Endothelial cell of umbilical vein (primary cell): ENCODE results near the gene TULP4. TPM values are rescaled to one million over a fixed set of nuclear protein-coding genes. Genes with fewer than 3 reads are reported as not detected.

Experiments
- BruUV-seq: library from RNA; stranded (reverse); fragments of 400-500 nt; replicated peaks from 2 replicates; lab custom pipeline; 2021; lab: Mats Ljungman, UMichigan
- CTCF ChIA-PET: fragments of 300-600, 350-600 bp; sonication (Branson Sonifier 250); formaldehyde crosslinking; loops from one replicate; lab custom pipeline; 2021; ENCODE audit warnings: antibody characterized with exemption, inconsistent platforms; lab: Charles Lee
- POLR2A ChIA-PET: fragments of 300-600, 350-600 bp; sonication (Branson Sonifier 250); formaldehyde crosslinking; loops from one replicate; lab custom pipeline; 2021; ENCODE audit warnings: antibody characterized with exemption, inconsistent platforms; lab: Charles Lee
- DNase-seq: peaks from one replicate; pipeline ENCODE4 v3.0.0-alpha.2; 2011; ENCODE audit warnings: low read depth, low spot score
- FAIRE-seq: peaks from 2 replicates; lab custom pipeline; 2011; peaks lifted over from hg19 to GRCh38; lab: Jason Lieb, UNC
- H2AFZ ChIP-seq: 2 replicates; pipeline ENCODE4 v1.6.0; 2012; ENCODE audit warnings: low read depth, low read length, control low read depth, inconsistent platforms
- H3K27ac ChIP-seq: 2 replicates; pipeline ENCODE4 v1.5.1; 2011; ENCODE audit warnings: low read depth, mild to moderate bottlenecking, control low read depth, low read length, moderate library complexity; ENCODE audit not compliant: insufficient read depth
- H3K27me3 ChIP-seq, 2 experiments: 2 replicates each; pipeline versions ENCODE4 v1.6.0 to v1.6.1; 2011; ENCODE audit warnings: low read length in 2 of 2, mixed read lengths in 1 of 2; ENCODE audit not compliant: control insufficient read depth in 2 of 2, insufficient read depth in 2 of 2
- H3K36me3 ChIP-seq, 2 experiments: 2 replicates in 1 of 2; 3 replicates in 1 of 2; pipeline ENCODE4 v1.5.1; 2011; ENCODE audit warnings: low read length in 2 of 2, mild to moderate bottlenecking in 1 of 2, moderate library complexity in 1 of 2; ENCODE audit not compliant: control insufficient read depth in 2 of 2, insufficient read depth in 2 of 2; ENCODE audit errors: extremely low read depth in 1 of 2
- H3K4me1 ChIP-seq: 3 replicates; pipeline ENCODE4 v1.5.1; 2011; ENCODE audit warnings: mild to moderate bottlenecking, low read length; ENCODE audit not compliant: control insufficient read depth, insufficient read depth; ENCODE audit errors: extremely low read depth
- H3K4me2 ChIP-seq: 2 replicates; pipeline ENCODE4 v1.6.1; 2011; ENCODE audit warnings: low read length, control low read depth, mixed read lengths; ENCODE audit not compliant: insufficient read depth
- H3K4me3 ChIP-seq, 3 experiments: fragments of 200-600 bp in 1 of 3; sonication (generic), shearing (Covaris generic) in 1 of 3; replicated peaks in 1 of 3; 2 replicates each; pipeline ENCODE4 v1.5.1; 2011 to 2016; ENCODE audit warnings: control low read depth in 3 of 3, low read length in 3 of 3, mild to moderate bottlenecking in 2 of 3, inconsistent platforms in 1 of 3, low read depth in 1 of 3, moderate library complexity in 1 of 3; ENCODE audit not compliant: insufficient read depth in 1 of 3
- H3K79me2 ChIP-seq: 2 replicates; pipeline ENCODE4 v1.6.0; 2012; ENCODE audit warnings: low read length, inconsistent platforms; ENCODE audit not compliant: control insufficient read depth, insufficient read depth
- H3K9ac ChIP-seq: replicated peaks from 2 replicates; pipeline ENCODE3; 2011; ENCODE audit warnings: low read length, control low read depth; ENCODE audit not compliant: insufficient read depth; ENCODE audit errors: extremely low read depth
- H3K9me1 ChIP-seq: replicated peaks from 3 replicates; pipeline ENCODE4 v1.6.0; 2011; ENCODE audit warnings: mild to moderate bottlenecking, low read length; ENCODE audit not compliant: control insufficient read depth, insufficient read depth; ENCODE audit errors: extremely low read depth
- H3K9me3 ChIP-seq: replicated peaks from 2 replicates; pipeline ENCODE4 v1.5.1; 2012; ENCODE audit warnings: low read length, inconsistent platforms; ENCODE audit not compliant: control insufficient read depth, insufficient read depth
- H4K20me1 ChIP-seq: replicated peaks from 2 replicates; pipeline ENCODE3; 2011; ENCODE audit warnings: mild to moderate bottlenecking, low read length; ENCODE audit not compliant: control insufficient read depth, insufficient read depth; ENCODE audit errors: extremely low read depth
- CTCF ChIP-seq, 2 donors: IDR thresholded peaks; 1 replicate in 1 of 2; 2 replicates in 1 of 2; pipeline ENCODE4 v1.5.1; 2011; ENCODE audit warnings: low read length in 2 of 2, mild to moderate bottlenecking in 2 of 2, moderate library complexity in 2 of 2, control low read depth in 1 of 2, inconsistent platforms in 1 of 2, low read depth in 1 of 2; ENCODE audit not compliant: insufficient read depth in 1 of 2; ENCODE audit errors: extremely low read depth in 1 of 2
- EZH2 ChIP-seq: IDR thresholded peaks from 2 replicates; pipeline ENCODE4 v1.6.1; 2012; ENCODE audit warnings: borderline replicate concordance, low read depth, mild to moderate bottlenecking, moderate library complexity, low read length, inconsistent platforms; ENCODE audit not compliant: severe bottlenecking
- FOS ChIP-seq: IDR thresholded peaks from 2 replicates; pipeline ENCODE4 v1.6.1; 2011; ENCODE audit warnings: mild to moderate bottlenecking, low read length, moderate library complexity, borderline replicate concordance; ENCODE audit not compliant: insufficient read depth
- GATA2 ChIP-seq: IDR thresholded peaks from 2 replicates; pipeline ENCODE4 v1.7.0; 2011; ENCODE audit warnings: low read depth, mild to moderate bottlenecking, moderate library complexity, mixed read lengths, low read length; ENCODE audit not compliant: insufficient read length, insufficient read depth
- JUN ChIP-seq: IDR thresholded peaks from 2 replicates; pipeline ENCODE4 v1.6.1; 2011; ENCODE audit warnings: borderline replicate concordance, low read depth; ENCODE audit not compliant: insufficient read length, insufficient read depth
- MAX ChIP-seq: IDR thresholded peaks from 2 replicates; pipeline ENCODE4 v1.6.1; 2011; ENCODE audit not compliant: insufficient read depth, insufficient read length
- MYC ChIP-seq: IDR thresholded peaks from one replicate; pipeline ENCODE4 v1.6.1; 2011; ENCODE audit warnings: mild to moderate bottlenecking, low read depth, low read length
- POLR2A ChIP-seq: IDR thresholded peaks from 2 replicates; pipeline ENCODE4 v1.6.1; 2012; ENCODE audit warnings: low read depth, mild to moderate bottlenecking, control low read depth, low read length
- POLR2AphosphoS5 ChIP-seq: IDR thresholded peaks from 2 replicates; pipeline ENCODE4 v1.6.1; 2012; ENCODE audit warnings: low read depth, mild to moderate bottlenecking, control low read depth, low read length, moderate library complexity; ENCODE audit not compliant: insufficient read depth
- dilution Hi-C: fragments of 300-500 bp; cut with MboI; formaldehyde crosslinking; loops from one replicate; pipeline ENCODE4 v1.15.0; 2019; ENCODE audit warnings: low sequenced_read_pairs; ENCODE audit not compliant: extremely low pct_ligation_motif_present
- intact Hi-C: fragments of 100-400 bp; cut with micrococcal nuclease; formaldehyde crosslinking; loops from one replicate; pipeline ENCODE4 v1.10.0; 2022
- polyA plus RNA-seq, 4 experiments: library from polyadenylated mRNA; depleted of rRNA in 3 of 4; stranded (reverse) in 3 of 4; unstranded in 1 of 4; fragments of >200 nt; gene quantifications; 2 replicates each; pipeline versions ENCODE4 v1.2.1 to v1.2.3, GENCODE V29; 2011 to 2012; ENCODE audit warnings: missing spikeins in 1 of 4
- total RNA-seq: library from RNA; stranded (reverse); gene quantifications from 2 replicates; pipeline ENCODE4 v1.2.3, GENCODE V29; 2021

Gene TULP4
- total and polyA plus RNA-seq, 2 donors (not counting 3 experiments of a cell fraction or from before 2014, with no cell fraction given): 10.8 to 55.1 TPM

GRCh38 chr6:158411998-158412397 lies 99.7 kb downstream of the TULP4 start:
- no peak for DNase-seq
- H3K79me2 ChIP-seq: peaks cover 5% of the 10 kb centered on the region
- H3K4me2 ChIP-seq: no peak overlapping the region
- dilution Hi-C loops: no loop called here
- H3K9me3 ChIP-seq: no peaks in the 10 kb centered on the region
- no peaks in the 10 kb centered on the region for H4K20me1 ChIP-seq
- H3K4me3 ChIP-seq: no peak overlapping the region
- H3K36me3 ChIP-seq: peaks cover 0 to 4% of the 10 kb centered on the region in 2 experiments
- no peak for TF ChIP-seq MYC
- no peak for TF ChIP-seq MAX
- TF ChIP-seq FOS: no peak
- TF ChIP-seq POLR2AphosphoS5: no peak
- no peak for TF ChIP-seq EZH2
- no peak for TF ChIP-seq POLR2A
- no peak for TF ChIP-seq GATA2
- TF ChIP-seq JUN: no peak
- no peak for TF ChIP-seq CTCF (IDR thresholded peaks at IDR 0.05; ENCODE audit: extremely low read depth in 1 of 2, insufficient read depth in 1 of 2, low read depth in 1 of 2, low read length in 2 of 2)
- H3K4me1 ChIP-seq: peaks cover 41% of the 10 kb centered on the region
- H3K9me1 ChIP-seq: no peaks in the 10 kb centered on the region
- H3K27me3 ChIP-seq: no peaks in the 10 kb centered on the region
- intact Hi-C loops: no loop called here
- H3K27ac ChIP-seq: no peak overlapping the region
- FAIRE-seq: no peak
- no peak overlapping the region for H2AFZ ChIP-seq
- no peak overlapping the region for H3K9ac ChIP-seq
- POLR2A ChIA-PET: no interaction called here
- CTCF ChIA-PET: interaction anchor here (1.4 kb wide), 1 partner anchor 191 kb away, joined by 5 read pairs; no protein-coding TSS in a partner anchor
- BruUV-seq: no TSS peak
